ENCODE measurements around the gene LRGUK.

DNA sequence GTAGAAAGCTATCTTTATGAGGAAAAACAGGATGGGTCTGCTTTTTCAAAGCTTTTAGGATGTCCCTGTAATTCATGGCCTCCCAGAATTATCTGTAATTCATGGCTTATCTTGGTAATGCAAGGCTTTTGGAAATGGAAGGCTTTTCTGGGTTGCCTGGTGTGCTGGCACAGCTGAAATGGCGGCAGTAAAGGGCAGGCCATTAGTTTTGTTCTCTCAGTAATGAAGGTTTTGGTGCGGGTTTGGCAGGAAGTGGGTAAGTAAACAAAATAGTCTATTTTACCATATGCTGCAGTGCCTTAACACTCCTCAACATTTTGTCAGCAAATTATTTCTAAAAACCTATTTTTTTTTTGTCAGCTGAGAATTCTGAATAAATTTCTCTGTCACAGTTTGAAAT is 69.3 kb downstream of the LRGUK start:
- TF ChIP-seq, protein P1, sequence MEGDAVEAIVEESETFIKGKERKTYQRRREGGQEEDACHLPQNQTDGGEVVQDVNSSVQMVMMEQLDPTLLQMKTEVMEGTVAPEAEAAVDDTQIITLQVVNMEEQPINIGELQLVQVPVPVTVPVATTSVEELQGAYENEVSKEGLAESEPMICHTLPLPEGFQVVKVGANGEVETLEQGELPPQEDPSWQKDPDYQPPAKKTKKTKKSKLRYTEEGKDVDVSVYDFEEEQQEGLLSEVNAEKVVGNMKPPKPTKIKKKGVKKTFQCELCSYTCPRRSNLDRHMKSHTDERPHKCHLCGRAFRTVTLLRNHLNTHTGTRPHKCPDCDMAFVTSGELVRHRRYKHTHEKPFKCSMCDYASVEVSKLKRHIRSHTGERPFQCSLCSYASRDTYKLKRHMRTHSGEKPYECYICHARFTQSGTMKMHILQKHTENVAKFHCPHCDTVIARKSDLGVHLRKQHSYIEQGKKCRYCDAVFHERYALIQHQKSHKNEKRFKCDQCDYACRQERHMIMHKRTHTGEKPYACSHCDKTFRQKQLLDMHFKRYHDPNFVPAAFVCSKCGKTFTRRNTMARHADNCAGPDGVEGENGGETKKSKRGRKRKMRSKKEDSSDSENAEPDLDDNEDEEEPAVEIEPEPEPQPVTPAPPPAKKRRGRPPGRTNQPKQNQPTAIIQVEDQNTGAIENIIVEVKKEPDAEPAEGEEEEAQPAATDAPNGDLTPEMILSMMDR (IDR thresholded peaks at IDR 0.05): no peak
- no peak for TF ChIP-seq POLR2A (IDR thresholded peaks at IDR 0.05)

All from esophagus squamous epithelium (tissue), 4 donors.